SK-N-DZ (cell line): ENCODE data around the gene PJA1.

Experiments used
- DNase-seq: peaks from one replicate; pipeline ENCODE4 v3.0.0-alpha.2; 2015; ENCODE audit warnings: low spot score

PJA1 gene

DNA sequence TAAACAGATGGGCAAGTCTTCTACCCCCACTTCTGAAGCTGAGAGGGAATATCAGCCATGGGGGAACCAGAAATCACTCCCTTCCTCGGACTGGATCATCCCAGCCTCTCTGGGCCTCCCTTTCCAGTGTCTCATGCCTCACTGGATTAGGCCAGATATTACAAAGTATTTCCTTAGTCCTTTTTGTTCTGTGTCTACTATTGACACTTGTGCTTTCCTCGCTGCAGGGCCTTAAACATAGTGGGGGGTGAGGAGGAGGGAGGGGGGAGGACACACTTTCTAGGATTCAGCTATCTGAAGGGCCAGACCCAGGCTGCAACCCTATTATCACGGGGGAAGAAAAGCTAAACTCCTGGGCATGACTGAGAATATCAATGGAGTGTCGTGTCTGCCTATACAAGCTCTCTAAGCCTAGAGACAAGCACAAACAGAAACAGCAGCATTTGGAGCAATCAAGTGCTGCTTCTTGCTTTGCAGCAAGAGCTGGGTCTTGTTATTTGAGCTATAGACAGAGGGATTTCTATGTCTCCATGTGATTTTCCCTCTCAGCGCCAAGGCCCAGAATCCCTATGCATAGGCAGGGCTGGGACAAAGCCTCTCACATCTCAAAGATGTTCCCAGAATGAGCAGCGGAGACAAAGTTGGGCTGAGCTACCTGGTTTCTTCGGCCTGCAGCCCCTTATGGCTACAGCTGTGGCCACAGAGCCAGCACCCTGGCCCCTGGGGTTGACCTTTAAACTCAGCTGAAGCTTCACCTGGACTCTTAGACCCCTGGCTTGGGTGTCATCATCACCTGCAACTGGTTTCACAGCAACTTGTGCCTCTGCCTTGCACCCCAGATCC, 20.2 kb downstream of the PJA1 start:
- DNase-seq, result no peak

DNA sequence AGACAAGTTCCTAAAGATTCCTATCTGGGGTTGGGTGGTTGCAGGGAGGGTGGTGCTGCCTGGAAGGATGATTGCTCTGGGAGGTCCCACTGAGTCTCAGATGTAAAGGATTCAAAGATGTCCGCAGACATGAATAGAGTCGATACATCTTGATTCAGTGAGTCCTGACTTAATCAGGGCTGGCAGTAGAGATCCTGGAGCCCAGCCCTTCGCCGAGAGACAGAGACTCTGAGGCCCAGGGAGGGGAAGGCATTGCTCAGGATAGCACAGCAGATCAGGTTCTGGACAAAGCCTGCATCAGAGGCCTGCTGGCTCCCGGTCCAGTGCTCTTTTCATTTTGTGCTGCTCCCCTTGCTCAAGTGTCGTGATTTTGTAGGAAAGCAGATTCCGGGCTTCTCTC, 21.7 kb downstream of the PJA1 start:
- DNase-seq, result no peak

GRCh38 chrX:69142788-69143469, 22.3 kb downstream of the PJA1 start:
- peak; percentile 22 for DNase-seq

DNA sequence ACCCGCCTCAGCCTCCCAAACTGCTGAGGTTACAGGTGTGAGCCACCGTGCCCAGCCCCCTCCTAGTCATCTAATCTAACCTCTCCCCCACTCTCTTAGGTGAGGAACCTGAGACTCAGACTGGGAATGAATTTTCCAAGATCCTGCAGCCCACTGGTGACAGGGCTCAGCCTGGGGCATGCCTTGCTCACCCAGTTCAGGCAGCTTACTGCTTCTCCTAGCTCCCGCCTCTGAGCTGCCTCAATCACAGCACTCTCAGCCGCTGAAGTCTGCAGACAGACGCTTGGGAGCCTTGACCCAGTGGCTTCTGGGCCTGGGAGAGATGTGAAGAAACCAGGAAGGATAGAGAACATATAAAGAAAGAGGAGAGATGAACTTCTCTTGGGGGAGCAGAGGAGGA, 24.4 kb downstream of the PJA1 start:
- DNase-seq, result no peak

GRCh38 chrX:69139516-69139915, 25.7 kb downstream of the PJA1 start:
- peak; percentile 86 for DNase-seq

DNA sequence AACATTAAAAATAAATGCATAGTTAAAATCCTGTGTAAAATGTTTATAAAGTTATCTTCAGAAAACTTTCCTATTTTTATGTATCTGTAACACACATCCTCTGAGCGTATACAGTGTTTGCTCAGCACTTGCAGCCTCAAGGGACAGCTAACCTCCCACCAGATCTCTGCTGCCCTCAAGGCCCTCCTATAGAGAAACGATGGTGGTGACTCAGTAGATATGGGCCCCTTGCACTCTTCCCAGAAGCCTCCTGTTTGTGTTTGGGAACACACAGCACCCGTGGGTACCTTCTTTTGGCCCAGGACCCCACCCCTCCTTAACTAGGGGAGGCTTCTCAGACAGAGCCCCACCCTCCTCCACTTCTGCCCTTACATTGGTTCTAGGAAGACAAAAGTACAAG, 26.7 kb downstream of the PJA1 start:
- no peak for DNase-seq

DNA sequence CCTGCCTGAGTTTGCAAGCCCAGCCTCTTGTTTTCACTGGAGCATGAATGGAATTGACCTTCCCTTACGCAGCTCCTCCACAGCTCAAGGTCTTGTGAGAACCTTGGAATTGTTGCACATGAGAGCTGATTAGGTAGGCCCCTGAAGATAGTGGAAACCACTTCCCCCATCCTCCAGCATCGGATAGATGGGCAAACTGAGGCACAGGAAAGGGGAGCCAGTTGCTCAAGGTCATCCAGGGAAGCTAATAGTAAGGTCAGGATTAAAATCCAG, 27.2 kb downstream of the PJA1 start:
- DNase-seq, result no peak

GRCh38 chrX:69137371-69138117, 27.7 kb downstream of the PJA1 start:
- no peak for DNase-seq

- no peak for DNase-seq
Observed at GRCh38 chrX:69136546-69137331, 28.5 kb downstream of the PJA1 start.

GRCh38 chrX:69133921-69134542, 31.2 kb downstream of the PJA1 start:
- peak; percentile 82 for DNase-seq

GRCh38 chrX:69131886-69132285, 33.4 kb downstream of the PJA1 start:
- DNase-seq, result no peak

DNA sequence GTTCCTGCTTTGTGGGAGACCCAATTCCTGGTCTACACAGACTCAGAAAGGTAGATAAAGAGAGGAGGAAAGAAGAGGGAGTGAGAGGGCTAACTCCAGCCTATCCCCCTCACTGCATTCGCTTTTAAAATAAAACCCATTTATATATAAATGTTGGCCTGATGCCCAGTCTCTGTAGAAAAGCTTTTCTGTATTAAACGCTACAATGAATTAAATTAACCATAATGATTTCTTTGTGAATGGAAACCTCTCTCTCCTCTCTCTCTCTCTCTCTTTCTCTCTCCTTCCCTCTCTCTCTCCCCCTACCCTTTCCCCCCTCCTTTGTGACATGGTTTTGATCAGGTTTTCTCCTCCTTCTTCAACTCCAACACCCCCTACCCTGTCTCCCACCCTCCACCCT, 34.8 kb downstream of the PJA1 start:
- no peak for DNase-seq

- no peak for DNase-seq
Observed at GRCh38 chrX:69128588-69128987, 36.7 kb downstream of the PJA1 start.

DNA sequence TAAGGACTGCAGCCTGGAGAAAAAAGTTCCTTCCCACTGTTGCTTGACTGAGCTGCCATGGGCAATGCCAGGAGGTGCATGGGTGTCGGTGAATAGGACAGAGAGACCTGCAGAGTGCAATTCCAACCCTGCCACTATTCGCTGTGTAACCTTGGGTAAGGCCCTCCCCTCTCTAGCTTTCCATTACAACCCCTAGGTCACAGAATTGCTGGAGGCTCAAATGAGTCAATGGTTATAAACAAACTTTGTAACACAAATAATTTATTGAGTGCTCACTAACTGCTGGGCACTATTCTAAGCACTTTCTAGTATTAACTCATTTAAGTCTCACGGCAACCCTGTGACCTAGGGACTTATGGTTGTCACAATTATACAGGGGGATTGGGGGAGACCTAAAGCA, 37.8 kb downstream of the PJA1 start:
- no peak for DNase-seq

- DNase-seq, result no peak
Observed at GRCh38 chrX:69126642-69127041, 38.6 kb downstream of the PJA1 start.

DNA sequence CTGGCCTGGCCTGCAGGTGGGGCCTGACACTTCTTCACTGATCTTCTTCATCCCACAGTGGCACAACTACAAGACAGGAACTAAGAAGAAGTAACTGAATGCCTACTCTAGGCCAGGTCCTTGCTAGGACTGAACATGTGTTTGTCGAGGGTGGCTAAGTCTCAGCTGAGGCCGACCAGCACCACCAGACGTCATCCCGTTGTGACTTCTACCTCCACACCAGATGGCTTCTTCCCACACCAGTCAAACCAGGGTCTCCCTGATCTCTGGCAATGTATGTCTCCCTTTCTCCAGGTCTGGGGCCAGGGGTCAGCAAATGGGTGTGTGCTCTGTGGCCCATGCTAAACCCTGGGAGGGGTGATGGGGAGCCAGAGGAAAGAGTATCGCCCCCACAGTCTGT, 40.2 kb downstream of the PJA1 start:
- no peak for DNase-seq

GRCh38 chrX:69124108-69124507, 41.1 kb downstream of the PJA1 start:
- DNase-seq, result no peak

DNA sequence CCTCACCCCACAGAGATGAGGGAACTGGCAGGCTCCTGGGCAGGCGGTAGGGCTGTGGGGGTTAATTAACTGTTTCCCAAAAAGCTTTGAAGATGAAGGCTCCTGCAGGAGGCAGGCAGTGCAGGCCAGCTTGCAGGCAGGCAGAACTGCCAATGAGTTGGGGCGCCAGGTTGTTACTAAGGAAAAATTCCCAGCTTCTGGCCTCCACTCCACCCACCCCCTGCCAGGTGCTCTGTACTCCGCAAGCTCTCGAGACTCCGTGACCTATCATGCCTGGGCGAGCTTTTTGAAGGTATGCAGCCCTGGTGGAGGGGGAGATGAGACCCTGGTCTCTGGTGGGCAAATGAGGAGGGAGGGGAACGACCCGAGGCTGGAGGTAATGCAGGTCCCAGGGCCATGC, 41.8 kb downstream of the PJA1 start:
- DNase-seq, result no peak

GRCh38 chrX:69121321-69122000, 43.8 kb downstream of the PJA1 start:
- DNase-seq, result no peak

- DNase-seq, result no peak
Observed at GRCh38 chrX:69120476-69120875, 44.8 kb downstream of the PJA1 start.

DNA sequence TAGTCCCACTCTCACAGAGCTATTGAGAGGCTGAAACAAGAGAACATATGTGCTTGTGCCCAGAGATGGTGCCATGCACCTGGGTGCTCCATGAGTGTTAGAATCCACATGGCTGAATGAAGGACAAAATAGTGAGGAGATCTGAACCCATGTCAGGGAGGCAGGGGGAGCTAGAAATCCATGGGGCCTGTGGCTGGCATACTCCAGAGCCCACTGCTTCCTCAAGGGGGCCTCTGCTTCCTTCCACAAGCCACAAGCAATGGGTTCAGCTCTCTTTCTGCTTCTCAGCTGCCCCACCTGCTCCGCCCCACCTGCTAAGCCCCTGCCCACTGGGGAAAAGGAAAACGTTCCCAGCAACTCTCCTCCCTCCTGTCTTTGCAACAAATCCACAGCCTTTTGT, 46.1 kb downstream of the PJA1 start:
- no peak for DNase-seq
